ENCODE measurements around the gene RNASEH2B. TPM values are rescaled to one million over a fixed set of nuclear protein-coding genes. Genes with fewer than 3 reads are reported as not detected.

Gene RNASEH2B
- total and polyA plus RNA-seq, 2 donors, result 187 to 349 TPM

DNA sequence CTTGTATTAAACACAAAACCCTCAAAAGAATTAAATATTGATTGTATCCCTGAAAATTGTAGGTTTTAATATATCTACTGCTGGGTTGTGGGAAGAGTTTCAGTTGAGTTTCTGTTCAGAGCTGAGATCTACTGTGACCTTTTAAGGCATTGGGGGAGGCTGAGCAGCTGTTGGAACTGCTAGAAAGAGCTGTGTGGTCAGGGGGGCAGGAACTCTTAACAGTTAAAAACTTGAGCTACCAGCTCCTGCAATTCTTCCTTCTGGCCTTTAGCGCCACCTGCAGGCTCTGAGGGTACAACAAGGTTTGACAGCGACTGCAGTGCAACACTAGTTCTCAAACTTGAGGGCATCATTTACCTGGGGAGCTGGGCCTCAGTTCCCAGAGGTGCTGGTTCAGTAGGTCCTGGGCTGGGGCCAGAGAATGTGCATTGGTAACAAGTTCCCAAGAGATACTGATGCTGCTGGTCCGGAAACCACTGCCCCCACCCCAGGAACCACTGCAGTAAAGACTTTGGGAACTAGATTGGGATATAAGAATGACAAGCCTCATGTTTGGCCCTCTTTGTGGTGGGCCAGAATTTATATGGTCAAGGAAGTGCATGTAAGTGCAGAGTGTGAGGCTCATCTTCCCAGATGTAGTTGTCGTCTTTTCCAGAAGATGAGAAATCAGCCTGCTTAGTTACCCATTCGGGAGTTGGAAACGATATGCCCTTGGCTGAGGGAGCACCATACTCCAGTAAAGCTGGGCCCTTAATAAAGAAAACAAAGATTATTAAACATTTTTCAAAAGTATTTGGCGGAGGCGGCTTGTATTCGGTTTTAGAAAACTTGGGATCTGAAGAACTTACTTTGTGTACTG, 2.6 kb downstream of the RNASEH2B start:
- H3K4me3 ChIP-seq (ENCODE audit: low read length in 2 of 2), result peak overlapping the region; percentile 79 to 97
- H3K9me3 ChIP-seq (ENCODE audit: control insufficient read depth in 2 of 2, insufficient read depth in 1 of 2, low read length in 1 of 2), result no peaks in the 10 kb centered on the region
- peak overlapping the region; percentile 37 to 98 for H3K27ac ChIP-seq (ENCODE audit: low read depth in 1 of 2, low read length in 1 of 2)
- DNase-seq (ENCODE audit: low read depth in 6 of 9, low spot score in 9 of 9), result peak; percentile 87 to 100 (median 98)
- no peaks in the 10 kb centered on the region for H3K27me3 ChIP-seq (ENCODE audit: control insufficient read depth in 2 of 2, insufficient read depth in 1 of 2, low read length in 1 of 2)
- H3K4me1 ChIP-seq (ENCODE audit: control insufficient read depth in 2 of 2, insufficient read depth in 2 of 2, low read length in 2 of 2), result peaks cover 33 to 55% of the 10 kb centered on the region in 2 donors
- WGBS, result 58% methylated on average over 9 of the region's 9 CpGs
- H3K36me3 ChIP-seq (ENCODE audit: control insufficient read depth in 2 of 2, insufficient read depth in 2 of 2, low read length in 1 of 2), result peaks cover 0 to 12% of the 10 kb centered on the region in 2 donors

DNA sequence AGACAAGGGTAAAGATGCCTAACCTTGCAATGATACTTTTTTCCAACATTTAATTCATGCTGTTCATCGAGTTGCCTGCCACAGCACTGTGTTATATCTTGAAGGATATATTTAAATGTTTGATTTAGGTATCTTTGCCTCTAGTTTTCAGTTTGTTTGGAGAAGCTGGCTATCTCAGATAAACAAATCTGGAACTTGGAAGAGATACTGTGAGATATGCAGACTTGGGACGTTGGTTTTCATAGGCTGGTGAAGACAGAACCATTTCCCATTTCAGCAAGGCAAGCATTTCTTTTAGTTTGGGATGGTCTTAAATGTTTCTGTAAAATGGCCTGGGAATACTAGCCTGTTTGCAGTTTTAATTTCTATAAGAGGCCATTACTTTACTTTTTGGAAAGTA, 3.3 kb downstream of the RNASEH2B start:
- 26% methylated on average over 2 of the region's 2 CpGs for WGBS
- Histone ChIP-seq H3K9me3 (ENCODE audit: control insufficient read depth in 2 of 2, insufficient read depth in 1 of 2, low read length in 1 of 2) (no peaks in the 10 kb centered on the region), H3K4me3 (ENCODE audit: low read length in 2 of 2) (peak overlapping the region; percentile 19 to 97), H3K27me3 (ENCODE audit: control insufficient read depth in 2 of 2, insufficient read depth in 1 of 2, low read length in 1 of 2) (no peaks in the 10 kb centered on the region), H3K27ac (ENCODE audit: low read depth in 1 of 2, low read length in 1 of 2) (peak overlapping the region; percentile 3 to 67), H3K4me1 (ENCODE audit: control insufficient read depth in 2 of 2, insufficient read depth in 2 of 2, low read length in 2 of 2) (peaks cover 36 to 60% of the 10 kb centered on the region in 2 donors), H3K36me3 (ENCODE audit: control insufficient read depth in 2 of 2, insufficient read depth in 2 of 2, low read length in 1 of 2) (peaks cover 0 to 19% of the 10 kb centered on the region in 2 donors)
- no peak for DNase-seq (ENCODE audit: low read depth in 6 of 9, low spot score in 9 of 9)

- H3K4me1 ChIP-seq (ENCODE audit: control insufficient read depth in 2 of 2, insufficient read depth in 2 of 2, low read length in 2 of 2), result peaks cover 37 to 56% of the 10 kb centered on the region in 2 donors
- peak overlapping the region in 1 of 2 donors; percentile 61 for H3K27ac ChIP-seq (ENCODE audit: low read depth in 1 of 2, low read length in 1 of 2)
- H3K36me3 ChIP-seq (ENCODE audit: control insufficient read depth in 2 of 2, insufficient read depth in 2 of 2, low read length in 1 of 2), result peaks cover 0 to 22% of the 10 kb centered on the region in 2 donors
- no peaks in the 10 kb centered on the region for H3K27me3 ChIP-seq (ENCODE audit: control insufficient read depth in 2 of 2, insufficient read depth in 1 of 2, low read length in 1 of 2)
- H3K4me3 ChIP-seq (ENCODE audit: low read length in 2 of 2), result no peak overlapping the region
- DNase-seq (ENCODE audit: low read depth in 6 of 9, low spot score in 9 of 9), result no peak
- 64% methylated on average over 9 of the region's 9 CpGs for WGBS
- no peaks in the 10 kb centered on the region for H3K9me3 ChIP-seq (ENCODE audit: control insufficient read depth in 2 of 2, insufficient read depth in 1 of 2, low read length in 1 of 2)
Observed at GRCh38 chr13:50914176-50914700, 4.6 kb downstream of the RNASEH2B start.

- H3K4me3 ChIP-seq (ENCODE audit: low read length in 2 of 2), result no peak overlapping the region
- peak overlapping the region in 1 of 2 donors; percentile 71 for H3K27ac ChIP-seq (ENCODE audit: low read depth in 1 of 2, low read length in 1 of 2)
- peaks cover 37 to 56% of the 10 kb centered on the region in 2 donors for H3K4me1 ChIP-seq (ENCODE audit: control insufficient read depth in 2 of 2, insufficient read depth in 2 of 2, low read length in 2 of 2)
- peaks cover 0 to 22% of the 10 kb centered on the region in 2 donors for H3K36me3 ChIP-seq (ENCODE audit: control insufficient read depth in 2 of 2, insufficient read depth in 2 of 2, low read length in 1 of 2)
- no peak for DNase-seq (ENCODE audit: low read depth in 6 of 9, low spot score in 9 of 9)
- 73% methylated on average over 1 of the region's 1 CpG for WGBS
- H3K27me3 ChIP-seq (ENCODE audit: control insufficient read depth in 2 of 2, insufficient read depth in 1 of 2, low read length in 1 of 2), result no peaks in the 10 kb centered on the region
- H3K9me3 ChIP-seq (ENCODE audit: control insufficient read depth in 2 of 2, insufficient read depth in 1 of 2, low read length in 1 of 2), result no peaks in the 10 kb centered on the region
Observed at GRCh38 chr13:50914848-50915247, 5.3 kb downstream of the RNASEH2B start.

GRCh38 chr13:50915565-50915964, 6.0 kb downstream of the RNASEH2B start:
- H3K4me3 ChIP-seq (ENCODE audit: low read length in 2 of 2), result no peak overlapping the region
- peak in 2 of 9 donors; percentile 40 to 74 for DNase-seq (ENCODE audit: low read depth in 6 of 9, low spot score in 9 of 9)
- no peaks in the 10 kb centered on the region for H3K9me3 ChIP-seq (ENCODE audit: control insufficient read depth in 2 of 2, insufficient read depth in 1 of 2, low read length in 1 of 2)
- H3K36me3 ChIP-seq (ENCODE audit: control insufficient read depth in 2 of 2, insufficient read depth in 2 of 2, low read length in 1 of 2), result peaks cover 0 to 25% of the 10 kb centered on the region in 2 donors
- 46% methylated on average over 5 of the region's 5 CpGs for WGBS
- no peaks in the 10 kb centered on the region for H3K27me3 ChIP-seq (ENCODE audit: control insufficient read depth in 2 of 2, insufficient read depth in 1 of 2, low read length in 1 of 2)
- peak overlapping the region; percentile 66 to 71 for H3K27ac ChIP-seq (ENCODE audit: low read depth in 1 of 2, low read length in 1 of 2)
- H3K4me1 ChIP-seq (ENCODE audit: control insufficient read depth in 2 of 2, insufficient read depth in 2 of 2, low read length in 2 of 2), result peaks cover 37 to 56% of the 10 kb centered on the region in 2 donors

DNA sequence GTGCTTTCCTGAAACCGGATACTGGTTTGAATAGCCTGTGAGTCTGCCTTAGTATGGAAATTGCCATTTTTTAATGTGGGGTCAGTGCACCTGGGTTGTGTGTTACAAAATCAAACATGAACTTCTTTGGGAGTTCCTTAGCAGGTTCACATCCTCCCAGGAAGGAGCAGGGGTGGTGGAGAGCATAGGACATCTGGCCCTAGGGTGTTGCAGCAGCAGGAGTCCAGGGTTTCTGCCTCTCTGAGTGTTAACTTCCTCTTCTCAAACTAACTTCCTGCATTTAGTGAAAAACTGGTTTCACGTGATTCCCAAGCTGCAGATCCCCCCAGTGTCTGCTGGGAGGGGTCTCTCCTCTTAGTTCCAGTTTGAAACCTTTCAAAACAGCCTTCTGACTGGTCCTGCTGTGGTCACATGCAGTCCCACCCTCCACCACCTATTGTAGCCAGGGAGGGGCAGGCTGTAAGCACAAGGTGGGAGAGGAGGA, 7.2 kb downstream of the RNASEH2B start:
- Histone ChIP-seq H3K4me3 (ENCODE audit: low read length in 2 of 2) (no peak overlapping the region), H3K27ac (ENCODE audit: low read depth in 1 of 2, low read length in 1 of 2) (peak overlapping the region; percentile 33 to 85), H3K27me3 (ENCODE audit: control insufficient read depth in 2 of 2, insufficient read depth in 1 of 2, low read length in 1 of 2) (no peaks in the 10 kb centered on the region), H3K4me1 (ENCODE audit: control insufficient read depth in 2 of 2, insufficient read depth in 2 of 2, low read length in 2 of 2) (peaks cover 37 to 56% of the 10 kb centered on the region in 2 donors), H3K36me3 (ENCODE audit: control insufficient read depth in 2 of 2, insufficient read depth in 2 of 2, low read length in 1 of 2) (peaks cover 1 to 34% of the 10 kb centered on the region in 2 donors), H3K9me3 (ENCODE audit: control insufficient read depth in 2 of 2, insufficient read depth in 1 of 2, low read length in 1 of 2) (peaks cover 0 to under 1% of the 10 kb centered on the region in 2 donors)
- peak in 2 of 9 donors; percentile 51 to 73 for DNase-seq (ENCODE audit: low read depth in 6 of 9, low spot score in 9 of 9)
- WGBS, result 5% methylated on average over 2 of the region's 2 CpGs

DNA sequence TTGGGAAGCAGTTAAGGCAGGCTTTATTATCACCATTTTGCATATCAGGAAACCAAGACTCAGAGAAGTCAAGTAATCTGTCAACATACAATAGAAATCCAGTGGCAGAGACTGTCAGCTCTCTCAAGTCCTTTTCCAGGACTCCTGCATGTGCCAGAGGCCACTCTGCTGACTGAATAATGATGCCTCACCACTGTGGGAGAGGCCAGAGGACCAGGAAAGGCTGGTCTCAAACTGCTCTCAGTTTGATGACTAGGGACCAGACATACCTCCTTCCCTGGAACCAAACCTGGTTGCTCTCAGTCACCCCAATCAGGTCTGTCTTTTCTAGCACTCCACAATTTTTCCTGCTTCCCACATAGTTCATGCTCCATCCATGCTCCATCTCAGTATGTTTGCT, 8.0 kb downstream of the RNASEH2B start:
- DNase-seq (ENCODE audit: low read depth in 6 of 9, low spot score in 9 of 9), result no peak
- Histone ChIP-seq H3K27me3 (ENCODE audit: control insufficient read depth in 2 of 2, insufficient read depth in 1 of 2, low read length in 1 of 2) (no peaks in the 10 kb centered on the region), H3K36me3 (ENCODE audit: control insufficient read depth in 2 of 2, insufficient read depth in 2 of 2, low read length in 1 of 2) (peaks cover 9 to 41% of the 10 kb centered on the region in 2 donors), H3K9me3 (ENCODE audit: control insufficient read depth in 2 of 2, insufficient read depth in 1 of 2, low read length in 1 of 2) (peaks cover 4% of the 10 kb centered on the region in 2 donors), H3K27ac (ENCODE audit: low read depth in 1 of 2, low read length in 1 of 2) (peak overlapping the region; percentile 43 to 85), H3K4me3 (ENCODE audit: low read length in 2 of 2) (no peak overlapping the region), H3K4me1 (ENCODE audit: control insufficient read depth in 2 of 2, insufficient read depth in 2 of 2, low read length in 2 of 2) (peaks cover 32 to 50% of the 10 kb centered on the region in 2 donors)

- 91% methylated on average over 3 of the region's 3 CpGs for WGBS
- Histone ChIP-seq H3K27me3 (ENCODE audit: control insufficient read depth in 2 of 2, insufficient read depth in 1 of 2, low read length in 1 of 2) (no peaks in the 10 kb centered on the region), H3K36me3 (ENCODE audit: control insufficient read depth in 2 of 2, insufficient read depth in 2 of 2, low read length in 1 of 2) (peaks cover 9 to 43% of the 10 kb centered on the region in 2 donors), H3K9me3 (ENCODE audit: control insufficient read depth in 2 of 2, insufficient read depth in 1 of 2, low read length in 1 of 2) (peaks cover 4% of the 10 kb centered on the region in 2 donors), H3K27ac (ENCODE audit: low read depth in 1 of 2, low read length in 1 of 2) (no peak overlapping the region), H3K4me3 (ENCODE audit: low read length in 2 of 2) (no peak overlapping the region), H3K4me1 (ENCODE audit: control insufficient read depth in 2 of 2, insufficient read depth in 2 of 2, low read length in 2 of 2) (peaks cover 28 to 40% of the 10 kb centered on the region in 2 donors)
- DNase-seq (ENCODE audit: low read depth in 6 of 9, low spot score in 9 of 9), result no peak
Observed at GRCh38 chr13:50918567-50918966, 9.0 kb downstream of the RNASEH2B start.

DNA sequence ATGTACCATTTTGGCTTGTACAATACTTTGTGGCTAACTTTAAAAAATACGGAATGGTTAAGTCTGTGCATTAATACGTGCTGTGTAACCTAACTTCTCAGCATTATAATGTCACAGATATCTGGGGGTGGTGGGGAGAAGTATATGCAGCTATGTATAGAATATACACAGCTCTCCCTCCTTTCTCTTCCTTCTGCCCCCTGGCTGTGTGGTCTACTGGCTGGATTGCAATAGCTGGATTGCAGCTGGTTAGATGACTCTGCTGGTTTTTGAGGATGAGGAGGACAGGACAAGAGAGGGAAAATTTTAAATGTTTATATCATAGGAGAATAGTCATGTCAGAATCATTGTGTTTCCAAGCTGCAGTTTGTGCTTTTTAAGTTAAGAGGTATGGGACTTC, 9.7 kb downstream of the RNASEH2B start:
- DNase-seq (ENCODE audit: low read depth in 6 of 9, low spot score in 9 of 9), result no peak
- WGBS, result 81% methylated on average over 2 of the region's 2 CpGs
- H3K36me3 ChIP-seq (ENCODE audit: control insufficient read depth in 2 of 2, insufficient read depth in 2 of 2, low read length in 1 of 2), result peaks cover 9 to 42% of the 10 kb centered on the region in 2 donors
- peaks cover 4% of the 10 kb centered on the region in 2 donors for H3K9me3 ChIP-seq (ENCODE audit: control insufficient read depth in 2 of 2, insufficient read depth in 1 of 2, low read length in 1 of 2)
- peaks cover 27 to 38% of the 10 kb centered on the region in 2 donors for H3K4me1 ChIP-seq (ENCODE audit: control insufficient read depth in 2 of 2, insufficient read depth in 2 of 2, low read length in 2 of 2)
- H3K27me3 ChIP-seq (ENCODE audit: control insufficient read depth in 2 of 2, insufficient read depth in 1 of 2, low read length in 1 of 2), result no peaks in the 10 kb centered on the region
- no peak overlapping the region for H3K27ac ChIP-seq (ENCODE audit: low read depth in 1 of 2, low read length in 1 of 2)
- H3K4me3 ChIP-seq (ENCODE audit: low read length in 2 of 2), result no peak overlapping the region
